Measurements from ENCODE around the gene ZNF705A. TPM values are rescaled to one million over a fixed set of nuclear protein-coding genes. Genes with fewer than 3 reads are reported as not detected.
"Not testable (repeated sequence)": the region's sequence is repeated elsewhere in the genome, so short reads cannot be mapped to it uniquely, and the experiment has no call there.

Gene ZNF705A
- polyA plus RNA-seq, 1 experiment: not detected

DNA sequence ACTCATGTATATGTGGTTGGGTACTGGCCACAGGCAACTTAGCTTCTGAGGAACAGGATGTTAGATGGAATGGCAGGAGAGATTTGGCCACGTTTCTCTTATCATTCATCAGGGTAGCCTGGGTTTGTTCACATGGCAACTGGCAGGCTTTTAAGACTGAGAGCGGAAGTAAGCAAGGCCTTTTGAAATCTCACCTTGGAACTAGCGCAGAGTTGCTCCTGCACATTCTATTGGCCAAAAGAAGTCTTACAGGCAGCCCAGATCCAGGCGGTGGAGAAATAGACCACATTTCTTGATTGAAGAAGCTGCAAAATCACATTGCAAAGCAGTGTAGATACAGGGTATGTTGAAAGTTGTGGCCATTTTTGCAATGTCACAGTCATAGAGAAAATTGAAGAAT lies 29.7 kb upstream of the ZNF705A start:
- Histone ChIP-seq H3K27me3 (ENCODE audit: control insufficient read depth, insufficient read depth, low read length) (no peaks in the 10 kb centered on the region), H3K9me3 (ENCODE audit: control insufficient read depth, insufficient read depth, low read length) (no peaks in the 10 kb centered on the region), H3K4me3 (ENCODE audit: low read depth, low read length) (no peak overlapping the region), H3K27ac (ENCODE audit: low read depth, low read length) (no peak overlapping the region)
- ChIA-PET POLR2A (no interaction called here), CTCF (interaction anchor here (1.0 to 4.3 kb wide), 2 partner anchors 10 to 18 kb away, joined by 3 to 23 read pairs; no protein-coding TSS in a partner anchor)
- TF ChIP-seq, protein P1, sequence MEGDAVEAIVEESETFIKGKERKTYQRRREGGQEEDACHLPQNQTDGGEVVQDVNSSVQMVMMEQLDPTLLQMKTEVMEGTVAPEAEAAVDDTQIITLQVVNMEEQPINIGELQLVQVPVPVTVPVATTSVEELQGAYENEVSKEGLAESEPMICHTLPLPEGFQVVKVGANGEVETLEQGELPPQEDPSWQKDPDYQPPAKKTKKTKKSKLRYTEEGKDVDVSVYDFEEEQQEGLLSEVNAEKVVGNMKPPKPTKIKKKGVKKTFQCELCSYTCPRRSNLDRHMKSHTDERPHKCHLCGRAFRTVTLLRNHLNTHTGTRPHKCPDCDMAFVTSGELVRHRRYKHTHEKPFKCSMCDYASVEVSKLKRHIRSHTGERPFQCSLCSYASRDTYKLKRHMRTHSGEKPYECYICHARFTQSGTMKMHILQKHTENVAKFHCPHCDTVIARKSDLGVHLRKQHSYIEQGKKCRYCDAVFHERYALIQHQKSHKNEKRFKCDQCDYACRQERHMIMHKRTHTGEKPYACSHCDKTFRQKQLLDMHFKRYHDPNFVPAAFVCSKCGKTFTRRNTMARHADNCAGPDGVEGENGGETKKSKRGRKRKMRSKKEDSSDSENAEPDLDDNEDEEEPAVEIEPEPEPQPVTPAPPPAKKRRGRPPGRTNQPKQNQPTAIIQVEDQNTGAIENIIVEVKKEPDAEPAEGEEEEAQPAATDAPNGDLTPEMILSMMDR (IDR thresholded peaks at IDR 0.05; ENCODE audit: low read depth, low read length): no peak
- no peak for DNase-seq (ENCODE audit: low read depth, low spot score)

DNA sequence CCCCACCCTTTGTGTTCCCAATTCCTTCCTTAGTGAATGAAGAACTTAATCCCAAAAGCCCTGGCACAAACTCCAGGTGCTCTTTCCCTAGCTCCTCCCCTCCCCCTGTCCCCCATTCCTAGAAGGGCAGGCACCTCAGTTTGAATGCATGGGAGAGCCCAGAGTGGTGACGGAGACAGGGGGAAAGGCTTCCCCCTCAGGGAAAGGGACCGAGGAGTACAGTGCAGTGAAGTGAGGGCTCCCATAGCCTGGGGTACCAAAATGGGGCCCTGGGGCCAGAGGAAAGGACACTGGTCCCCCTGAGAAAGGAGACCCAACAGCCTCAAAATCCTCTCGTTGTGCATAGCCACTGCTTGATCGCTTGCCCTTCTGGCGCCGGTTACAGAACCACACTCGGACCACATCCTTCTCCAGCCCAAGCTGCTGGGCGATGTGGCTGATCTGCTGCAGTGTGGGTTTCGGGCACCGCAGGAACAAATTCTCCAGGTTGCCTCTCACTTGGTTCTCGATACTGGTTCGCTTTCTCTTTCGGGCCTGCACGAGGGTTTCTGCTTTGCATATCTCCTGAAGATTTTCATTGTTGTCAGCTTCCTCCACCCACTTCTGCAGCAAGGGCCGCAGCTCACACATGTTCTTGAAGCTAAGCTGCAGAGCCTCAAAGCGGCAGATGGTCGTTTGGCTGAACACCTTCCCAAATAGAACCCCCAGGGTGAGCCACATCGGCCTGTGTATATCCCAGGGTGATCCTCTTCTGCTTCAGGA lies 23.0 kb upstream of the ZNF705A start:
- CTCF ChIA-PET; H3K27me3 ChIP-seq (ENCODE audit: control insufficient read depth, insufficient read depth, low read length); H3K4me3 ChIP-seq (ENCODE audit: low read depth, low read length); H3K9me3 ChIP-seq (ENCODE audit: control insufficient read depth, insufficient read depth, low read length); DNase-seq (ENCODE audit: low read depth, low spot score); POLR2A ChIA-PET; H3K27ac ChIP-seq (ENCODE audit: low read depth, low read length): not testable (repeated sequence)

DNA sequence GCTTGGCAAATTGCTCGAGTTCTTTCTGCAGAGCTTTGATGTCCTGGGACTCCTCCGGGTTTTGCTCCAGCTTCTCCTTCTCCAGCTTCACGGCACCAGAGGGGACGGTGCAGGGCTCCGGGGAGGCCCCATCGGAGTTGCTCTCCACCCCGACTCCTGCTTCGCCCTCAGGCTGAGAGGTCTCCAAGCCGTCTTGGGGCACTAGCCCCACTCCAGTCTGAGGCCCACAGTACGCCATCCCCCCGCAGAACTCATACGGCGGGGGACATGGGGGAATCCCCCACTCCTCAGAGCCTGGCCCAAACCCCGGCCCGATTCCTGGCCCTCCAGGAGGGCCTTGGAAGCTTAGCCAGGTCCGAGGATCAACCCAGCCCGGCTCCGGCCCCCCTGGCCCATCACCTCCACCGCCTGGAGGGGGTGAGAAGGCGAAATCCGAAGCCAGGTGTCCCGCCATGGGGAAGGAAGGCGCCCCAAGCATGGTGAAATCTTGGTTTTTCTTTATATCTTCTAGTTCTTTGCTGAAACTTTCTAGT lies 22.4 kb upstream of the ZNF705A start:
- H3K27ac ChIP-seq (ENCODE audit: low read depth, low read length); CTCF ChIA-PET; POLR2A ChIA-PET; DNase-seq (ENCODE audit: low read depth, low spot score); H3K9me3 ChIP-seq (ENCODE audit: control insufficient read depth, insufficient read depth, low read length); H3K27me3 ChIP-seq (ENCODE audit: control insufficient read depth, insufficient read depth, low read length); H3K4me3 ChIP-seq (ENCODE audit: low read depth, low read length): not testable (repeated sequence)

DNA sequence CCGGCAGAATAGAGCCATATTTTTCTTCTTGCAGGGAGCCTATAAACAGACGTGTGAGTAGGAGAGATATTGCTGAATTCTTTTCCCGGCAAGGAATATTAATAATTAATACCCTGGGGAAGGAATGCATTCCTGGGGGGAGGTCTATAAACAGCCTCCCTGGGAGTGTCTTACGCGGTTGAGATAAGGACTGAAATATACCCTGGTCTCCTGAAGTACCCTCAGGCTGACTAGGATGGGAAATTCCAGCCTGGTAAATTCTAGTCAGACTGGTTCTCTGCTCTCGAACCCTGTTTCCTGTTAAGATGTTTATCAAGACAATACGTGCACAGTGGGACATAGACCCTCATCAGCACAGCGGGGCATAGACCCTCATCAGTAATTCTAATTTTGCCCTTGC lies 15.2 kb upstream of the ZNF705A start:
- H3K9me3 ChIP-seq (ENCODE audit: control insufficient read depth, insufficient read depth, low read length); DNase-seq (ENCODE audit: low read depth, low spot score); H3K27ac ChIP-seq (ENCODE audit: low read depth, low read length); H3K27me3 ChIP-seq (ENCODE audit: control insufficient read depth, insufficient read depth, low read length); POLR2A ChIA-PET; H3K4me3 ChIP-seq (ENCODE audit: low read depth, low read length); CTCF ChIA-PET: not testable (repeated sequence)

DNA sequence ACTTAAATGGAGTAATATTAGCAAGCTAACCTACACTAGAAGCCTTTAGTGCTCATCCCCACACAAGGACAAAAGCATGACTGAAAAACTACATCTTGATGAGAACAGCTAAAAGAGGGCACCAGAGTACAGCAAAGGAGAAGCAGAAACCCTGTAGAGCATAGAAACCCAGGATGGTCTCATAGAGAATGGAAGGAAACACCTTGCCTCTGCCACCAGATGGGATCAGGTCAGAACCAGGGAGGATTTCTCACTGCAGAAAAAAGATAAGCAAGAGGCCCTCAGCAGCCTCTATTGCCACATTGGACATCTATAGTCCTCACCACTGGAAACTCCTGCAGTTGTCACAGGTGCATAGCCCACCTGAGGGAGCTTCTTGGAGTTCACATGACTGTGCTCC lies 13.6 kb upstream of the ZNF705A start:
- DNase-seq (ENCODE audit: low read depth, low spot score): no peak
- TF ChIP-seq, protein P1 (IDR thresholded peaks at IDR 0.05; ENCODE audit: low read depth, low read length): no peak
- CTCF ChIA-PET: no interaction called here
- Histone ChIP-seq H3K27ac (ENCODE audit: low read depth, low read length) (no peak overlapping the region), H3K9me3 (ENCODE audit: control insufficient read depth, insufficient read depth, low read length) (no peaks in the 10 kb centered on the region), H3K27me3 (ENCODE audit: control insufficient read depth, insufficient read depth, low read length) (no peaks in the 10 kb centered on the region), H3K4me3 (ENCODE audit: low read depth, low read length) (no peak overlapping the region)
- POLR2A ChIA-PET: no interaction called here

DNA sequence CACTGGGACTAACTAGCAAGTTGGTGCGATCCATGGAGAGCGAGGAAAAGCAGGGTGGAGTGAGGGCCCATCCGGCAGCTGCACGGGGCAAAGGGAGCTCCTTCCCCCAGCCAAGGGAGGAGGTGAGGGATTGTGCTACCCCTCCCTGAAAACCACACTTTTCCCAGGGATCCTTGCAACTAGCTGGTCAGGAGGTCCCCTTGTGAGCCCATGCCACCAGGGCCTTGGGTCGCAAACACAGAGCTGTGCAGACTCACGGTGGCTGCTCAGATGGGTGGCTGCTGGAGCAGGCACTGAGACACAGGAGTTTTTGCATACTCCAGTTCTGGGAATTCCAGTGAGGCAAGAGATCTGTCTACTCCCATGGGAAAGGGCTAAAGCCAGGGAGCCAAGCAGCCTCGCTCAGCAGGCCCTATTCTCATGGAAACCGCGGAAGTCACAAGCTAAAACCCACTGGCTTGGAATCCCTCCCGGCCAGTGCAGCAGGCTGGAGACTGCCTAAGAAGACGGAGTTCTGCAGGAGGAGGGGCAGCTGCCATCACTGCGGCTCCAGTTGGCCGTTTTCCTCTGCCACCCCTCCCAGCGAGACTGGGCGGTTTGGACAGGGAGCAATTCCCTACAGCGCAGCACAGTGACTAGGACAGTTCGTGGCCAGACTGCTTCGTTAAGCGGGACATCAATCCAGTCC lies 10.9 kb upstream of the ZNF705A start:
- Histone ChIP-seq H3K9me3 (ENCODE audit: control insufficient read depth, insufficient read depth, low read length) (no peaks in the 10 kb centered on the region), H3K4me3 (ENCODE audit: low read depth, low read length) (peak overlapping the region; percentile 21), H3K27ac (ENCODE audit: low read depth, low read length) (peak overlapping the region; percentile 66), H3K27me3 (ENCODE audit: control insufficient read depth, insufficient read depth, low read length) (no peaks in the 10 kb centered on the region)
- ChIA-PET POLR2A (no interaction called here), CTCF (no interaction called here)
- TF ChIP-seq, protein P1 (IDR thresholded peaks at IDR 0.05; ENCODE audit: low read depth, low read length): no peak
- DNase-seq (ENCODE audit: low read depth, low spot score): peak; percentile 37

All from AG04450 (cell line).